WTC11 (cell line): Measurements from ENCODE around the gene ARHGAP6.

Experiments
- ELF4 ChIP-seq: sonication (generic); formaldehyde crosslinking; IDR thresholded peaks from 2 replicates; pipeline ENCODE4 v1.8.1; 2022; ENCODE audit warnings: low read depth, mild to moderate bottlenecking, moderate library complexity, missing genetic modification reagents
- IRF2 ChIP-seq: sonication (generic); formaldehyde crosslinking; IDR thresholded peaks from 2 replicates; pipeline ENCODE4 v1.8.0; 2022; ENCODE audit warnings: low read depth, missing genetic modification reagents, borderline replicate concordance
- KAT7 ChIP-seq: sonication (generic); formaldehyde crosslinking; IDR thresholded peaks from 2 replicates; pipeline ENCODE4 v1.8.1; 2023; ENCODE audit warnings: missing genetic modification reagents, mild to moderate bottlenecking, borderline replicate concordance
- MYBL2 ChIP-seq: sonication (generic); formaldehyde crosslinking; IDR thresholded peaks from 2 replicates; pipeline ENCODE4 v1.8.1; 2023; ENCODE audit warnings: mild to moderate bottlenecking, moderate library complexity, missing genetic modification reagents
- SP1 ChIP-seq: sonication (generic); formaldehyde crosslinking; conservative IDR thresholded peaks from 2 replicates; pipeline ENCODE4 v1.8.1; 2022; ENCODE audit warnings: missing genetic modification reagents
- TP53 ChIP-seq: sonication (generic); formaldehyde crosslinking; IDR thresholded peaks from 2 replicates; pipeline ENCODE4 v1.8.1; 2023; ENCODE audit warnings: mild to moderate bottlenecking, missing genetic modification reagents
- ZNF138 ChIP-seq: sonication (generic); formaldehyde crosslinking; conservative IDR thresholded peaks from 2 replicates; pipeline ENCODE4 v1.8.1; 2022; ENCODE audit warnings: mild to moderate bottlenecking, moderate library complexity, missing genetic modification reagents
- TF ChIP-seq, protein P1 (sequence below): fragments of 200-600 bp; IDR thresholded peaks from 2 replicates; pipeline ENCODE4 v1.8.0; 2022; ENCODE audit warnings: antibody characterized with exemption
- TF ChIP-seq, protein P2 (sequence below): sonication (generic); formaldehyde crosslinking; IDR thresholded peaks from 2 replicates; pipeline ENCODE4 v1.8.0; 2022; ENCODE audit warnings: mild to moderate bottlenecking, missing genetic modification reagents
- TF ChIP-seq, protein P3 (sequence below): sonication (generic); formaldehyde crosslinking; IDR thresholded peaks from 2 replicates; pipeline ENCODE4 v1.8.0; 2023; ENCODE audit warnings: missing genetic modification reagents, mild to moderate bottlenecking, borderline replicate concordance

DNA sequence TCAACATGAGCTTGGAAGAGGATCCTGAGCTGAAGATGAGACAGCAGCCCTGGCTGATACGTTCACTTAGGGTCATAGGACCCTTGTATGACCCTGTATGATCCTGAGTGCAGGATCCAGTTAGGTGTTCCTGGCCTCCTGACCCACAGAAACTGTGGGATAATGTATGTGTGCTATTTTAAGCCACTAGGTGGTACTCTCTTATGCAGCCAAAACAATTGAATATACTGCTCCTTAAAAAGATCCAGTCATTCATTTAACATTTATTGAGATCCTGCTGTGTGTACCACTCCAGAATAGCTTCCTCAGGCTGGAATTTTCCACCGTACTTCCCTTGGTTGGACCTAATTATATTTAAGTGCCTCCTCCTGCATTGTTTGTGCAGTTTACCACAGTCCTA is 205.4 kb downstream of the ARHGAP6 start:
- TF ChIP-seq, protein P1, sequence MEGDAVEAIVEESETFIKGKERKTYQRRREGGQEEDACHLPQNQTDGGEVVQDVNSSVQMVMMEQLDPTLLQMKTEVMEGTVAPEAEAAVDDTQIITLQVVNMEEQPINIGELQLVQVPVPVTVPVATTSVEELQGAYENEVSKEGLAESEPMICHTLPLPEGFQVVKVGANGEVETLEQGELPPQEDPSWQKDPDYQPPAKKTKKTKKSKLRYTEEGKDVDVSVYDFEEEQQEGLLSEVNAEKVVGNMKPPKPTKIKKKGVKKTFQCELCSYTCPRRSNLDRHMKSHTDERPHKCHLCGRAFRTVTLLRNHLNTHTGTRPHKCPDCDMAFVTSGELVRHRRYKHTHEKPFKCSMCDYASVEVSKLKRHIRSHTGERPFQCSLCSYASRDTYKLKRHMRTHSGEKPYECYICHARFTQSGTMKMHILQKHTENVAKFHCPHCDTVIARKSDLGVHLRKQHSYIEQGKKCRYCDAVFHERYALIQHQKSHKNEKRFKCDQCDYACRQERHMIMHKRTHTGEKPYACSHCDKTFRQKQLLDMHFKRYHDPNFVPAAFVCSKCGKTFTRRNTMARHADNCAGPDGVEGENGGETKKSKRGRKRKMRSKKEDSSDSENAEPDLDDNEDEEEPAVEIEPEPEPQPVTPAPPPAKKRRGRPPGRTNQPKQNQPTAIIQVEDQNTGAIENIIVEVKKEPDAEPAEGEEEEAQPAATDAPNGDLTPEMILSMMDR: no peak
- TF ChIP-seq, protein P2, sequence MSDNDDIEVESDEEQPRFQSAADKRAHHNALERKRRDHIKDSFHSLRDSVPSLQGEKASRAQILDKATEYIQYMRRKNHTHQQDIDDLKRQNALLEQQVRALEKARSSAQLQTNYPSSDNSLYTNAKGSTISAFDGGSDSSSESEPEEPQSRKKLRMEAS (CRISPR knock-in tag): no peak
- TF ChIP-seq, protein P3, sequence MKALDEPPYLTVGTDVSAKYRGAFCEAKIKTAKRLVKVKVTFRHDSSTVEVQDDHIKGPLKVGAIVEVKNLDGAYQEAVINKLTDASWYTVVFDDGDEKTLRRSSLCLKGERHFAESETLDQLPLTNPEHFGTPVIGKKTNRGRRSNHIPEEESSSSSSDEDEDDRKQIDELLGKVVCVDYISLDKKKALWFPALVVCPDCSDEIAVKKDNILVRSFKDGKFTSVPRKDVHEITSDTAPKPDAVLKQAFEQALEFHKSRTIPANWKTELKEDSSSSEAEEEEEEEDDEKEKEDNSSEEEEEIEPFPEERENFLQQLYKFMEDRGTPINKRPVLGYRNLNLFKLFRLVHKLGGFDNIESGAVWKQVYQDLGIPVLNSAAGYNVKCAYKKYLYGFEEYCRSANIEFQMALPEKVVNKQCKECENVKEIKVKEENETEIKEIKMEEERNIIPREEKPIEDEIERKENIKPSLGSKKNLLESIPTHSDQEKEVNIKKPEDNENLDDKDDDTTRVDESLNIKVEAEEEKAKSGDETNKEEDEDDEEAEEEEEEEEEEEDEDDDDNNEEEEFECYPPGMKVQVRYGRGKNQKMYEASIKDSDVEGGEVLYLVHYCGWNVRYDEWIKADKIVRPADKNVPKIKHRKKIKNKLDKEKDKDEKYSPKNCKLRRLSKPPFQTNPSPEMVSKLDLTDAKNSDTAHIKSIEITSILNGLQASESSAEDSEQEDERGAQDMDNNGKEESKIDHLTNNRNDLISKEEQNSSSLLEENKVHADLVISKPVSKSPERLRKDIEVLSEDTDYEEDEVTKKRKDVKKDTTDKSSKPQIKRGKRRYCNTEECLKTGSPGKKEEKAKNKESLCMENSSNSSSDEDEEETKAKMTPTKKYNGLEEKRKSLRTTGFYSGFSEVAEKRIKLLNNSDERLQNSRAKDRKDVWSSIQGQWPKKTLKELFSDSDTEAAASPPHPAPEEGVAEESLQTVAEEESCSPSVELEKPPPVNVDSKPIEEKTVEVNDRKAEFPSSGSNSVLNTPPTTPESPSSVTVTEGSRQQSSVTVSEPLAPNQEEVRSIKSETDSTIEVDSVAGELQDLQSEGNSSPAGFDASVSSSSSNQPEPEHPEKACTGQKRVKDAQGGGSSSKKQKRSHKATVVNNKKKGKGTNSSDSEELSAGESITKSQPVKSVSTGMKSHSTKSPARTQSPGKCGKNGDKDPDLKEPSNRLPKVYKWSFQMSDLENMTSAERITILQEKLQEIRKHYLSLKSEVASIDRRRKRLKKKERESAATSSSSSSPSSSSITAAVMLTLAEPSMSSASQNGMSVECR: no peak
- TF ChIP-seq TP53 (no peak), KAT7 (CRISPR knock-in tag) (no peak), ZNF138 (CRISPR knock-in tag) (no peak), ELF4 (CRISPR knock-in tag) (no peak), SP1 (CRISPR knock-in tag) (no peak), MYBL2 (CRISPR knock-in tag) (no peak), IRF2 (CRISPR knock-in tag) (no peak)
